GM18907 (cell line): Measurements from ENCODE around the gene CALML5.

Experiments used
- ATAC-seq: cut with Tn5 transposase; IDR thresholded peaks from one replicate; pipeline ENCODE4 v1.9.1; 2021; ENCODE audit warnings: mild to moderate bottlenecking, moderate library complexity; ENCODE audit not compliant: unreplicated experiment

Gene CALML5

GRCh38 chr10:5499493-5500140, at the start of gene CALML5:
Gene CALML5, minus strand, starts transcription at chr10:5499570. Its CDS starts 132 bp downstream, at chr10:5499438.
- ATAC-seq: no peak

DNA sequence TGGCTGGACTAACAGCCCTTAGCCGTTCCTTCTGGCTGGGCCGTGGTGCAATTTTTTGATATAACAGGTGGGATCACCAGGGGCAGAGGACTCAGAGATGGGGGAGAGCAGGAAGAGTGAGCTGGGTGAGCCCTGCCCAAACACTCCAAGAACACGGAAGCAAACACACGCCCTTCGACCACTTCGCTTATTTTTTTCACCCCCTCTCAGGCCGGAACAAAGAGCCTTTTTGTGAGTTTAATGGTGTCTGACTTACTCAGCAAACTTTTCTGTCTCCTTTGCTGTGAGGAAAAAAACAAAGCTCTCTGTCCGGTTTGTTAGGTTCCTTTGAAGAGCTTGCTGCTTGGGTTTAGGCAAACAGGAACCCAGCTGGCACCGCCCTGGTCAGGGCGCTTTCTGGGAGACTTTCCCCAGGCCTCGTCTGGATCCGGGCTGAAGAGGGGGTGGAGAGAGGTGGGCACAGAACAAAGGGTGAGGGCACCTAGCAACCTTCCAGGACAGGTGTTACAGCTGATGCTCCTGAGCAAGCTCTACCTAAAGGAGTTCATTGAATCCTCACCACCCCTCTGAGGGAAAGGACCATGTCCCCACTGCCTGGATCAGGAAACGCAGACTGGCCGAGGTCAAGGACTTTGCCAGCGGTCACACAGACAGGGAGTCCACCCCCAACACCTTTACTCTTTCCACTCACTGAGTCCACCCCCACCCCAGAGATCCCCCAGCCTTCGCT, 48.7 kb upstream of the CALML5 start:
- no peak for ATAC-seq

DNA sequence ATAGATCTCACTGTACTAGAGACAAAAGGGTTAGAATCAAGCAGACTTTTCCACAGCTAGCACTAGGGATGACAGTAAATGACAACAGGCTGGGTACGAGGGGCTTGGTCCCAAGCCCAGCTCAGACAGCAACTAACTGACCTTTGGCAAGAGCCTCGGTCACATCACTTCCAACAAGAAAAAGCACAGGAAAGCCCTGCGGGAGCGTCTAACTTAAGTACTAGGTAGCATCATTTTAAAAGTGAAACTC, 48.2 kb upstream of the CALML5 start:
- no peak for ATAC-seq

- ATAC-seq: no peak
Observed at GRCh38 chr10:5546891-5547680, 47.7 kb upstream of the CALML5 start.

GRCh38 chr10:5545778-5546710, 46.7 kb upstream of the CALML5 start:
- no peak for ATAC-seq

- ATAC-seq: no peak
Observed at GRCh38 chr10:5545426-5545777, 46.0 kb upstream of the CALML5 start.

- no peak for ATAC-seq
Observed at GRCh38 chr10:5545011-5545410, 45.6 kb upstream of the CALML5 start.

GRCh38 chr10:5544216-5544805, 44.9 kb upstream of the CALML5 start:
- ATAC-seq: no peak

DNA sequence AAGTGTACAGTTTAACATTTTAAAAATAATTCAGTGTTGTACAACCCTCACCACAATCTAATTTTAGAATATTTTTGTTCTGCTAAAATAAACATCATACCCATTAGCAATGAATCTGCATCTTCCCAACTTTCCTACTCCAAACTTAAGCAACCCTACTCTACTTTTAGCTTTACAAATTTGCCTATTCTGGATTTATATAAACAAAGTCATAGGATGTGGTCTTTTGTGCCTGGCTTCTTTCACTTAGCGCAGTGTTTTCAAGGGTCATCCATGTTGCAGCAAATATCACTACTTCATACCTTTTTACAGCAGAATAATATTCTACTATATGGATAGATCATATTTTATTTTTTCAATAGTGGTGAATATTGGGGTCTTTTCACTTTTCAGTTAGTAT, 44.3 kb upstream of the CALML5 start:
- no peak for ATAC-seq

- no peak for ATAC-seq
Observed at GRCh38 chr10:5542100-5542499, 42.7 kb upstream of the CALML5 start.

GRCh38 chr10:5540891-5541290, 41.5 kb upstream of the CALML5 start:
- no peak for ATAC-seq

DNA sequence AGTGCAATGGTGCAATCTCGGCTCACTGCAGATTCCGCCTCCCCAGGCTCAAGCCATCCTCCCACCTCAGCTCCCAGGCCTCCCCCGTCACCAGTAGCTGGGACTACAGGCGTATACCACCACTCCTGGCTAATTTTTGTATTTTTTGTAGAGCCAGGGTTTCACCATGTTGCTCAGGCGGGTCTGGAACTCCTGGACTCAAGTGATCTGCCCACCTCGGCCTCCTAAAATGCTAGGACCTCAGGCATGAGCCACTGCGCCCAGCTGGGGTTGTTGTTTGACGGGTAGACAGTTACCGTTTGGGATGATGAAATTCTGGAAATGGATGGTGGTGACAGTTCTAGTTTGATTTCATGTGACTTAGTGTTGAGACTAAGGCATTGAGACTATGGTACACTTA, 40.7 kb upstream of the CALML5 start:
- no peak for ATAC-seq

- ATAC-seq: no peak
Observed at GRCh38 chr10:5538892-5539651, 39.7 kb upstream of the CALML5 start.

DNA sequence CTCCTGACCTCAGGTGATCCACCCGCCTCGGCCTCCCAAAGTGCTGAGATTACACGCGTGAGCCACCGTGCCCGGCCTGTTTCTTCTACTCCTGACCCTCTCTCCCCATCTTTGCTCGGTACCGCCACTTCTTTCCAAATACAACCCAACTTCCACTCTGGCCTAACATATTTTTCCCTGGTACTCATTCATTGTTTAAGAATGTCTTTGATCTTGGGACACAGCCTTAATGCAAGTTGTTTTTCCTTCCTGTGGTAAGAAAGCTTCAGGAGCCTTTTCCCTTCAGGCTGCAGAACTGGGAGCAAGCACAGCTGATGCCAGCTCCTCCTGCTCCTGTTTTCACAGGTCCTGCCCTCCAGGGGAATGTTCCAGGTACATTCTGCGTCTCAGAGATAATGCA, 39.1 kb upstream of the CALML5 start:
- ATAC-seq: no peak

DNA sequence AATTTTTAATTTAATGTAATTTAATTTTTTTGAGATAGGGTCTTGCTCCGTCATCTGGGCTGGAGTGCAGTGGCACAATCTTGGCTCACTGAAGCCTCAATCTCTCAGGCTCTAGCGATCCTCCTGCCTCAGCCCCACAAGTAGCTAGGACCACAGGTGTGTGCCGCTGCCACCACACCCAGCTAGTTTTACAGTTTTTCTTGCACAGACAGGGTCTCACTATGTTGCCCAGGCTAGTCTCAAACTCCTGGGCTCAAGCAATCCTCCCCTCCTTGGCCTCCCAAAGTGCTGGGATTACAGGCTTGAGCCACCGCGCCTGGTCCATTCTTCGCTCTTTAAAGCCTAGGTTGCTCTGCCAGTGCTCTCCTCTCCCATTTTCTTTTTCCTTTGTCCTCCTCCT, 38.3 kb upstream of the CALML5 start:
- ATAC-seq: no peak

DNA sequence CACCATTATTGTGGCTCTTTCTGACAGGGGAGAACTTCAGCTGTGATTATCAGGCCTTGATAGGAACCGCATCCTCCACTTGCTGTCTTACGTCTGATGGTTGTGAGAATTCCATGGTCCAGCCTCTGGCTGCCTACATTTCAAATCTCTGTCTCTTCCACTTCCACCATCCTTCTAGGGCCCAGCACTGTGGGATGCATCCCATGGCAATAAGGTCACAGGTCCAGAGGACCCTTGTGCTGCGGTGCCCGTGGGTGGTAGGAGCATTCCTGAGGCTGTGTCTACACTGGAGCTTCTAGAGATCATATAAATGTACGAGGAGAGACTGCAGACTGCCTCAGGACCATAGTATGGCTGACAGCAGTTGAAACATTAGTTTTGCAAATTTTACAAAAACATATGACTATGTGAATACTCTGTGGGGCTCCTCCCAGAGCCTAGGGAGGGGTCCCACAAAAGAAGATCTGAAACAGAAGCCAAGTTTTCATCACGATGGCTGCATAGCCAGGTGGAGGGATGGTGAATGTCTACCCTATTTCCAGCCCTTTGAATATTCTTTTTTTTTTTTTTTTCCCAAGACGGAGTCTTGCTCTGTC, 37.2 kb upstream of the CALML5 start:
- no peak for ATAC-seq

- no peak for ATAC-seq
Observed at GRCh38 chr10:5534880-5535856, 35.8 kb upstream of the CALML5 start.

DNA sequence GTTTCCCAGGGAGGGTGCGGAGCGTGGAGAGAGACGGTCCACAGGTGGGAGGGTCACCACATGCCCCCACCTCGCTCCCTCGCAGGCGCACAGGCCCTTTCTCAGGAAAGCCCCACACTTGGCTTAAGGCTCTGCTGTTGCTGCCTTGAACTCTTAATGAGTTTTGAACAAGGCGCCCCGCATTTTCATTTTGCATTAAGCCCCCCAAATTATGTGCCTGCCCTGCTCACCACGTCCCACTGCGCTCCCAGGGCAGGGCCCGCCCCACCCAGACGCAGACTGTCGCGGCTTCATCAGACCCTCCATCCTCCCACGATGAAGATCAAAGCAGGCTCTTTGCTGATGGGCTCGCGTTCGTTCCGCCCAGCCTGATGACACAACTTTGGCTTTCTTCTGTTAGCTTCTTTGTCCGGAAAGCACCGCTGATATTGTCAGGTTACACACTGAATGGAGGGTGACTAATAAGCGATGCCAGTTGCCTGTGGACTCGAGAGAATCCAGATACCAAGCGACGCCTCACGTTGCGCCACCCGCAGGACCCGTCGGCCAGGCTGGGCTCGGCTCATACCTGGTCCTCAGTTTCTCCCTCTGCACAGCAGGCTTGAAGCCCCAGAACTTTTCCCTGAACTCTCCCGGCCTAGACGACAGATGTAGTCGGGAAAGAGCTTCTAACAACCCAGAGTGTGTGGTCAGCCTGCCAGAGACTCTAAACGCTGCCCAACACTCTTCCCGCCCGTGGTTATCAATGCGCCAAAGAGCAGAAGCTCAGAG, 34.9 kb upstream of the CALML5 start:
- no peak for ATAC-seq
